GM03348 (cell line): ENCODE data around the gene DONSON.
A peak's percentile ranks its signal among the peaks of the same experiment; 100 is the strongest.

Experiments
- DNase-seq: peaks from one replicate; pipeline ENCODE4 v3.0.0; 2012; ENCODE audit warnings: low spot score

The DONSON gene

GRCh38 chr21:33541105-33541711, 47.3 kb downstream of the DONSON start:
- peak; percentile 18 for DNase-seq

- no peak for DNase-seq
Observed at GRCh38 chr21:33540711-33541104, 47.8 kb downstream of the DONSON start.

- peak; percentile 29 for DNase-seq
Observed at GRCh38 chr21:33539616-33540015, 48.9 kb downstream of the DONSON start.

- DNase-seq: no peak
Observed at GRCh38 chr21:33537212-33537611, 51.3 kb downstream of the DONSON start.

- no peak for DNase-seq
Observed at GRCh38 chr21:33531007-33531406, 57.5 kb downstream of the DONSON start.
